ENCODE results near the gene PAK4. TPM values are rescaled to one million over a fixed set of nuclear protein-coding genes. Genes with fewer than 3 reads are reported as not detected.
"Not testable (repeated sequence)": the region's sequence is repeated elsewhere in the genome, so short reads cannot be mapped to it uniquely, and the experiment has no call there.

The PAK4 gene
- total RNA-seq, 3 donors from 2014 or later (not counting 1 experiment from before 2014, with no cell fraction given): 6.7 to 13.4 (median 11.8) TPM

DNA sequence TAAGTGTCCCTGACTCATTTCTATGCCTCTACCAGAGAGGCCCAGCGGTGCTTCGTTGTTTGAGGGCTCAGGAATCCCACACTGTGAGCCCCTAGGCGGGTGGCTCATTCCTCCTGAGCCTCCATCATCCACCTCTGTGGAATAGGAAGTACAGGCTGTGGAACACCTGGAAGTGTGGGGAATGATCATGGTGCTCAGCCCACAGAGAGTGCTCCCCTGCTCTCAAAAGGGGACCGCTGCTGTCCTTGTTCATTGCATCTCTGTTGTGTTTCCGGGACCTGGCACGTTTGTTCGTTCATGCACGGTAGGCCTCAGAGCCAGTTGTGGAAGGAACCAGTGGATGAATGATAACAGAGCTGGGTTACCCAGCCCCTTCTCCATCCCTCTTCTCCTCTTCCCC, 40.2 kb upstream of the PAK4 start:
- Mint-ChIP-seq H3K27ac (peak overlapping the region in 1 of 2 donors; percentile 62), H3K9me3 (no peaks in the 10 kb centered on the region), H3K4me3 (peak overlapping the region; percentile 67), H3K27me3 (ENCODE audit: low read depth in 2 of 2) (peaks cover 42 to 43% of the 10 kb centered on the region in 2 donors), H3K4me1 (peaks cover 11 to 28% of the 10 kb centered on the region in 2 donors), H3K36me3 (no peaks in the 10 kb centered on the region)
- H3K36me3 ChIP-seq (ENCODE audit: control insufficient read depth, insufficient read depth, low read length): no peaks in the 10 kb centered on the region
- H3K4me1 ChIP-seq (ENCODE audit: control insufficient read depth, insufficient read depth, low read length): peaks cover 15% of the 10 kb centered on the region
- H3K9me3 ChIP-seq (ENCODE audit: control insufficient read depth, insufficient read depth, low read length): no peaks in the 10 kb centered on the region
- DNase-seq (no peak), ATAC-seq (no peak)
- intact Hi-C loops (cut with micrococcal nuclease): no loop called here
- no peak overlapping the region for H3K27ac ChIP-seq (ENCODE audit: low read length)
- WGBS (ENCODE audit: insufficient coverage): 96% methylated on average over 7 of the region's 8 CpGs
- H3K27me3 ChIP-seq (ENCODE audit: control insufficient read depth, insufficient read depth, low read length): peaks cover 20% of the 10 kb centered on the region
- H3K4me3 ChIP-seq (ENCODE audit: low read length): no peak overlapping the region
- TF ChIP-seq, protein P1, sequence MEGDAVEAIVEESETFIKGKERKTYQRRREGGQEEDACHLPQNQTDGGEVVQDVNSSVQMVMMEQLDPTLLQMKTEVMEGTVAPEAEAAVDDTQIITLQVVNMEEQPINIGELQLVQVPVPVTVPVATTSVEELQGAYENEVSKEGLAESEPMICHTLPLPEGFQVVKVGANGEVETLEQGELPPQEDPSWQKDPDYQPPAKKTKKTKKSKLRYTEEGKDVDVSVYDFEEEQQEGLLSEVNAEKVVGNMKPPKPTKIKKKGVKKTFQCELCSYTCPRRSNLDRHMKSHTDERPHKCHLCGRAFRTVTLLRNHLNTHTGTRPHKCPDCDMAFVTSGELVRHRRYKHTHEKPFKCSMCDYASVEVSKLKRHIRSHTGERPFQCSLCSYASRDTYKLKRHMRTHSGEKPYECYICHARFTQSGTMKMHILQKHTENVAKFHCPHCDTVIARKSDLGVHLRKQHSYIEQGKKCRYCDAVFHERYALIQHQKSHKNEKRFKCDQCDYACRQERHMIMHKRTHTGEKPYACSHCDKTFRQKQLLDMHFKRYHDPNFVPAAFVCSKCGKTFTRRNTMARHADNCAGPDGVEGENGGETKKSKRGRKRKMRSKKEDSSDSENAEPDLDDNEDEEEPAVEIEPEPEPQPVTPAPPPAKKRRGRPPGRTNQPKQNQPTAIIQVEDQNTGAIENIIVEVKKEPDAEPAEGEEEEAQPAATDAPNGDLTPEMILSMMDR (IDR thresholded peaks at IDR 0.05): no peak

DNA sequence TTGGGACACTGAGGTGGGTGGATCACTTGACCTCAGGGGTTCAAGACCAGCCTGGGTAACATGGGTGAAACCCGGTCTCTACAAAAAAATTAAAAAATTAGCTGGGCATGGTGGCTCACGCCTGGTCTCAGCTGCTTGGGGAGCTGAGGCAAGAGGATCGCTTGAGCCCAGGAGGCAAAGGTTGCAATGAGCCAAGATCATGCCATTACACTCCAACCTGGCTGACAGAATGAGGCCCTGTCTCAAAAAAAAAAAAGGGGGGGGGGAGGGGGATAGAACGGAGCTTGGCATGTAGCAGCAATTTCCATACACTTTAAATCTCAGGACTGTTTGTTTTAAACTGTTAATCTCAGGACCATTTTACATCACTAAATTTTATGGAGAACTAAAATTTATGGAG, 39.2 kb upstream of the PAK4 start:
- H3K4me3 ChIP-seq (ENCODE audit: low read length): no peak overlapping the region
- no peaks in the 10 kb centered on the region for H3K9me3 Mint-ChIP-seq
- no peak overlapping the region for H3K27ac ChIP-seq (ENCODE audit: low read length)
- H3K9me3 ChIP-seq (ENCODE audit: control insufficient read depth, insufficient read depth, low read length): no peaks in the 10 kb centered on the region
- TF ChIP-seq, protein P1 (IDR thresholded peaks at IDR 0.05): no peak
- peaks cover 15% of the 10 kb centered on the region for H3K4me1 ChIP-seq (ENCODE audit: control insufficient read depth, insufficient read depth, low read length)
- peaks cover 11 to 28% of the 10 kb centered on the region in 2 donors for H3K4me1 Mint-ChIP-seq
- intact Hi-C loops (cut with micrococcal nuclease): no loop called here
- ATAC-seq (no peak), DNase-seq (no peak)
- peaks cover 20% of the 10 kb centered on the region for H3K27me3 ChIP-seq (ENCODE audit: control insufficient read depth, insufficient read depth, low read length)
- no peak overlapping the region for H3K27ac Mint-ChIP-seq
- WGBS (ENCODE audit: insufficient coverage): 94% methylated on average over 3 of the region's 4 CpGs
- peaks cover 33 to 43% of the 10 kb centered on the region in 2 donors for H3K27me3 Mint-ChIP-seq (ENCODE audit: low read depth in 2 of 2)
- H3K36me3 ChIP-seq (ENCODE audit: control insufficient read depth, insufficient read depth, low read length): no peaks in the 10 kb centered on the region
- no peaks in the 10 kb centered on the region for H3K36me3 Mint-ChIP-seq
- H3K4me3 Mint-ChIP-seq: no peak overlapping the region

- intact Hi-C loops (cut with micrococcal nuclease): no loop called here
- H3K4me1 Mint-ChIP-seq: peaks cover 8 to 22% of the 10 kb centered on the region in 2 donors
These were observed 37.5 kb upstream of the PAK4 start for GRCh38 chr19:39087907-39088686.

DNA sequence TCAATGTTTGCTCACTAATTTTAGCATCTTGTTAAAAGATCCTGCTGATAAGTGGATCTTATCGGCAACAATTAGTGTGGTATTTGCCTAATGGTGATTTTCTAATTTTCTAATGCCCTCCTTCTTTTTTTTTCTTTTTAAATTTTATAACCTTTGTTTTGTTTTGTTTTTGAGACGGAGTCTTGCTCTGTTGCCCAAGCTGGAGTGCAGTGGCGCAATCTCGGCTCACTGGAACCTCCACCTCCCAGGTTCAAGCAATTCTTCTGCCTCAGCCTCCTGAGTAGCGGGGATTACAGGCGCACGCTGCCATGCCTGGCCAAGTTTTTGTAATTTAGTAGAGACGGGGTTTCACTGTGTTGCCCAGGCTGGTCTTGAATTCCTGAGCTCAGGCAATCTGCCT, 35.6 kb upstream of the PAK4 start:
- H3K27ac Mint-ChIP-seq; DNase-seq; intact Hi-C loops (cut with micrococcal nuclease); H3K4me3 Mint-ChIP-seq; H3K4me3 ChIP-seq (ENCODE audit: low read length); H3K27me3 ChIP-seq (ENCODE audit: control insufficient read depth, insufficient read depth, low read length); H3K4me1 Mint-ChIP-seq; H3K9me3 ChIP-seq (ENCODE audit: control insufficient read depth, insufficient read depth, low read length); H3K36me3 ChIP-seq (ENCODE audit: control insufficient read depth, insufficient read depth, low read length); H3K36me3 Mint-ChIP-seq; ATAC-seq; H3K4me1 ChIP-seq (ENCODE audit: control insufficient read depth, insufficient read depth, low read length); H3K27ac ChIP-seq (ENCODE audit: low read length); H3K9me3 Mint-ChIP-seq: not testable (repeated sequence)
- H3K27me3 Mint-ChIP-seq (ENCODE audit: low read depth in 2 of 2): peaks cover 28 to 39% of the 10 kb centered on the region in 2 donors
- 95% methylated on average over 7 of the region's 8 CpGs for WGBS (ENCODE audit: insufficient coverage)

More at GRCh38 chr19:39087907-39088686, 37.5 kb upstream of the PAK4 start:
- H3K9me3 Mint-ChIP-seq: no peaks in the 10 kb centered on the region
- H3K27me3 Mint-ChIP-seq (ENCODE audit: low read depth in 2 of 2): peaks cover 34 to 40% of the 10 kb centered on the region in 2 donors
- no peak overlapping the region for H3K4me3 Mint-ChIP-seq
- Histone ChIP-seq H3K9me3 (ENCODE audit: control insufficient read depth, insufficient read depth, low read length) (no peaks in the 10 kb centered on the region), H3K4me3 (ENCODE audit: low read length) (no peak overlapping the region), H3K36me3 (ENCODE audit: control insufficient read depth, insufficient read depth, low read length) (no peaks in the 10 kb centered on the region), H3K27me3 (ENCODE audit: control insufficient read depth, insufficient read depth, low read length) (peaks cover 15% of the 10 kb centered on the region), H3K4me1 (ENCODE audit: control insufficient read depth, insufficient read depth, low read length) (peaks cover 15% of the 10 kb centered on the region), H3K27ac (ENCODE audit: low read length) (no peak overlapping the region)
- TF ChIP-seq, protein P1 (IDR thresholded peaks at IDR 0.05): no peak
- ATAC-seq (no peak), DNase-seq (no peak)
- 84% methylated on average over 8 of the region's 8 CpGs for WGBS (ENCODE audit: insufficient coverage)
- H3K36me3 Mint-ChIP-seq: no peaks in the 10 kb centered on the region
- no peak overlapping the region for H3K27ac Mint-ChIP-seq
